ENCODE measurements around the gene GREB1L. TPM values are rescaled to one million over a fixed set of nuclear protein-coding genes. Genes with fewer than 3 reads are reported as not detected.

GREB1L gene
- total and polyA plus RNA-seq, 2 donors = 0.10 to 1.4 TPM

- no peak overlapping the region for H3K4me3 ChIP-seq (ENCODE audit: low read depth, low read length)
- H3K4me1 ChIP-seq (ENCODE audit: insufficient read depth) = no peaks in the 10 kb centered on the region
- H3K36me3 ChIP-seq (ENCODE audit: insufficient read depth) = no peaks in the 10 kb centered on the region
- no peak overlapping the region for H3K27ac ChIP-seq (ENCODE audit: low read depth)
- 90% methylated on average over 5 of the region's 5 CpGs for WGBS
- no peak for DNase-seq (ENCODE audit: extremely low spot score)
These were observed 212.7 kb downstream of the GREB1L start for GRCh38 chr18:21454725-21455124.

- Histone ChIP-seq H3K27ac (ENCODE audit: low read depth) (no peak overlapping the region), H3K4me1 (ENCODE audit: insufficient read depth) (no peaks in the 10 kb centered on the region), H3K4me3 (ENCODE audit: low read depth, low read length) (no peak overlapping the region), H3K36me3 (ENCODE audit: insufficient read depth) (no peaks in the 10 kb centered on the region)
- WGBS = 91% methylated on average over 5 of the region's 5 CpGs
- no peak for DNase-seq (ENCODE audit: extremely low spot score)
These were observed 214.6 kb downstream of the GREB1L start for GRCh38 chr18:21456428-21457178.

- no peak overlapping the region for H3K4me3 ChIP-seq (ENCODE audit: low read depth, low read length)
- H3K36me3 ChIP-seq (ENCODE audit: insufficient read depth) = no peaks in the 10 kb centered on the region
- H3K4me1 ChIP-seq (ENCODE audit: insufficient read depth) = no peaks in the 10 kb centered on the region
- no peak overlapping the region for H3K27ac ChIP-seq (ENCODE audit: low read depth)
- DNase-seq (ENCODE audit: extremely low spot score) = no peak
These were observed 215.1 kb downstream of the GREB1L start for GRCh38 chr18:21457179-21457535.

GRCh38 chr18:21458310-21458709 lies 216.3 kb downstream of the GREB1L start:
- no peak overlapping the region for H3K4me3 ChIP-seq (ENCODE audit: low read depth, low read length)
- WGBS = 42% methylated on average over 1 of the region's 1 CpG
- no peak overlapping the region for H3K27ac ChIP-seq (ENCODE audit: low read depth)
- no peaks in the 10 kb centered on the region for H3K36me3 ChIP-seq (ENCODE audit: insufficient read depth)
- DNase-seq (ENCODE audit: extremely low spot score) = no peak
- no peaks in the 10 kb centered on the region for H3K4me1 ChIP-seq (ENCODE audit: insufficient read depth)

- no peaks in the 10 kb centered on the region for H3K4me1 ChIP-seq (ENCODE audit: insufficient read depth)
- no peaks in the 10 kb centered on the region for H3K36me3 ChIP-seq (ENCODE audit: insufficient read depth)
- DNase-seq (ENCODE audit: extremely low spot score) = no peak
- no peak overlapping the region for H3K4me3 ChIP-seq (ENCODE audit: low read depth, low read length)
- WGBS = 81% methylated on average over 6 of the region's 6 CpGs
- no peak overlapping the region for H3K27ac ChIP-seq (ENCODE audit: low read depth)
These were observed 216.8 kb downstream of the GREB1L start for GRCh38 chr18:21458788-21459187.

GRCh38 chr18:21459706-21460286 lies 217.8 kb downstream of the GREB1L start:
- no peaks in the 10 kb centered on the region for H3K4me1 ChIP-seq (ENCODE audit: insufficient read depth)
- 90% methylated on average over 10 of the region's 10 CpGs for WGBS
- DNase-seq (ENCODE audit: extremely low spot score) = no peak
- no peak overlapping the region for H3K4me3 ChIP-seq (ENCODE audit: low read depth, low read length)
- H3K27ac ChIP-seq (ENCODE audit: low read depth) = no peak overlapping the region
- no peaks in the 10 kb centered on the region for H3K36me3 ChIP-seq (ENCODE audit: insufficient read depth)

GRCh38 chr18:21461460-21461859 lies 219.4 kb downstream of the GREB1L start:
- Histone ChIP-seq H3K36me3 (ENCODE audit: insufficient read depth) (no peaks in the 10 kb centered on the region), H3K4me3 (ENCODE audit: low read depth, low read length) (no peak overlapping the region), H3K27ac (ENCODE audit: low read depth) (no peak overlapping the region), H3K4me1 (ENCODE audit: insufficient read depth) (no peaks in the 10 kb centered on the region)
- no peak for DNase-seq (ENCODE audit: extremely low spot score)
- 91% methylated on average over 4 of the region's 4 CpGs for WGBS

GRCh38 chr18:21463718-21464117 lies 221.7 kb downstream of the GREB1L start:
- WGBS = 37% methylated on average over 3 of the region's 3 CpGs
- H3K4me1 ChIP-seq (ENCODE audit: insufficient read depth) = no peaks in the 10 kb centered on the region
- H3K27ac ChIP-seq (ENCODE audit: low read depth) = no peak overlapping the region
- no peak overlapping the region for H3K4me3 ChIP-seq (ENCODE audit: low read depth, low read length)
- DNase-seq (ENCODE audit: extremely low spot score) = no peak
- H3K36me3 ChIP-seq (ENCODE audit: insufficient read depth) = no peaks in the 10 kb centered on the region

- Histone ChIP-seq H3K36me3 (ENCODE audit: insufficient read depth) (no peaks in the 10 kb centered on the region), H3K4me1 (ENCODE audit: insufficient read depth) (no peaks in the 10 kb centered on the region), H3K4me3 (ENCODE audit: low read depth, low read length) (no peak overlapping the region), H3K27ac (ENCODE audit: low read depth) (no peak overlapping the region)
- no peak for DNase-seq (ENCODE audit: extremely low spot score)
- 80% methylated on average over 4 of the region's 4 CpGs for WGBS
These were observed 226.6 kb downstream of the GREB1L start for GRCh38 chr18:21468514-21469164.

- Histone ChIP-seq H3K27ac (ENCODE audit: low read depth) (no peak overlapping the region), H3K4me1 (ENCODE audit: insufficient read depth) (no peaks in the 10 kb centered on the region), H3K36me3 (ENCODE audit: insufficient read depth) (no peaks in the 10 kb centered on the region), H3K4me3 (ENCODE audit: low read depth, low read length) (no peak overlapping the region)
- WGBS = 66% methylated on average over 2 of the region's 2 CpGs
- no peak for DNase-seq (ENCODE audit: extremely low spot score)
These were observed 230.7 kb downstream of the GREB1L start for GRCh38 chr18:21472741-21473140.

GRCh38 chr18:21474621-21475020 lies 232.6 kb downstream of the GREB1L start:
- no peak for DNase-seq (ENCODE audit: extremely low spot score)
- Histone ChIP-seq H3K4me1 (ENCODE audit: insufficient read depth) (no peaks in the 10 kb centered on the region), H3K27ac (ENCODE audit: low read depth) (no peak overlapping the region), H3K36me3 (ENCODE audit: insufficient read depth) (no peaks in the 10 kb centered on the region), H3K4me3 (ENCODE audit: low read depth, low read length) (no peak overlapping the region)
- 88% methylated on average over 2 of the region's 2 CpGs for WGBS

- no peak for DNase-seq (ENCODE audit: extremely low spot score)
- Histone ChIP-seq H3K27ac (ENCODE audit: low read depth) (no peak overlapping the region), H3K4me3 (ENCODE audit: low read depth, low read length) (no peak overlapping the region), H3K4me1 (ENCODE audit: insufficient read depth) (no peaks in the 10 kb centered on the region), H3K36me3 (ENCODE audit: insufficient read depth) (no peaks in the 10 kb centered on the region)
- 94% methylated on average over 5 of the region's 5 CpGs for WGBS
These were observed 237.7 kb downstream of the GREB1L start for GRCh38 chr18:21479721-21480120.

GRCh38 chr18:21481739-21482138 lies 239.7 kb downstream of the GREB1L start:
- 77% methylated on average over 2 of the region's 2 CpGs for WGBS
- no peaks in the 10 kb centered on the region for H3K36me3 ChIP-seq (ENCODE audit: insufficient read depth)

GRCh38 chr18:21483051-21483450 lies 241.0 kb downstream of the GREB1L start:
- Histone ChIP-seq H3K4me1 (ENCODE audit: insufficient read depth) (no peaks in the 10 kb centered on the region), H3K4me3 (ENCODE audit: low read depth, low read length) (no peak overlapping the region), H3K36me3 (ENCODE audit: insufficient read depth) (no peaks in the 10 kb centered on the region), H3K27ac (ENCODE audit: low read depth) (no peak overlapping the region)
- no peak for DNase-seq (ENCODE audit: extremely low spot score)
- 60% methylated on average over 5 of the region's 5 CpGs for WGBS

More at GRCh38 chr18:21481739-21482138, 239.7 kb downstream of the GREB1L start:
- DNase-seq (ENCODE audit: extremely low spot score) = no peak
- Histone ChIP-seq H3K27ac (ENCODE audit: low read depth) (no peak overlapping the region), H3K4me3 (ENCODE audit: low read depth, low read length) (no peak overlapping the region), H3K4me1 (ENCODE audit: insufficient read depth) (no peaks in the 10 kb centered on the region)

All from urinary bladder (tissue), 4 donors.